ENCODE results near the gene DOCK2.
A peak's percentile ranks its signal among the peaks of the same experiment; 100 is the strongest.
"Not testable (repeated sequence)": the region's sequence is repeated elsewhere in the genome, so short reads cannot be mapped to it uniquely, and the experiment has no call there.

The DOCK2 gene

DNA sequence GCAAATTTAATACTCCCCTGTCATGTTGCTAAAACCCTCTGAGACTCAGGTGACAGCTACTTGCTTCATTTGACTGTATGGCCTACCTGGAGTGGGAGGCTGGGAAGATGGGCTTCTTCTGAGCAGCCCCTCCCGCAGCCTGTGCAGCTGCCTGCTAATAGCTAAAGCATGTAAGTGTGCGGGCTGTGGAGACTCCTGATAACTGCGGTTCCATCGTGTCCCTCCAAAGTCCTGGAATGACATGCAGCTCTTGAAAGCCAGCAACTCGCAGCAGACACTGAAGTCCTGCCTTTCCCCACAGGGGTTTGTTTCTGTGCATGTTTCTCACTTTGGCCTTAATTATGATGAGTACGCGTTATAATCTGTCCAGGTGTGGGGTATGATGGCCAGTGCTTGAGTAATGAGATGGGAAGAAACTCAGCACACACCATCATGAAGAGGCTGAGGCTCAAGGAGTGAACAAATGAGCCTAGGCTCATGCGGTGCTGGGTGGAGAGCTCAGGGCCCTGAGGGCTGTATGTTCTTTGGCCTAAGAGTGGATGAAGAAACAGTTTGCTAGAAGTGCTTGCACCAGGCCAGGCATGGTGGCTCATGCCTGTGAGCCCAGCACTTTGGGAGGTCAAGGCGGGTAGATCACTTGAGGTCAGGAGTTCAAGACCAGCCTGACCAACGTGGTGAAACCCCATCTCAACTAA lies 119.1 kb downstream of the DOCK2 start:
- DNase-seq (ENCODE audit: low spot score): no peak

DNA sequence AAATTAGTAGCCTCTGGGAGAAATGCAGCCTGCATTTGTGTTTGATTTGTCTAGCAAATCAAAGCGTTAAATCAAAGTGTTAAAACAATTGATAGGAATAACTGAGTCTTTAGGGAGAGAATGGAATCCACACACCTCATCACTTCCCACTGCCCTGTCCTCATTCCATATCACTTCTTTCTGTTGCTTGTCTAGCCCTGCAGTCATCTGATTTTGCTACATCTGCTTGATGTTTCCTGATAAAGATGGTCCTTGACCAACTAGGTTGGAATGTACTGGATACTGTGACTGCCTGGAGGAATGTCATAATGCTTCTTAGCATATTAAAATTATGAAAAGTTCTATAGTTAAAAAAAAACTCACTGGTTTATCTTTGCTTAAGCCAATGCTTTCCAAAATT lies 119.9 kb downstream of the DOCK2 start:
- no peak for DNase-seq (ENCODE audit: low spot score)

DNA sequence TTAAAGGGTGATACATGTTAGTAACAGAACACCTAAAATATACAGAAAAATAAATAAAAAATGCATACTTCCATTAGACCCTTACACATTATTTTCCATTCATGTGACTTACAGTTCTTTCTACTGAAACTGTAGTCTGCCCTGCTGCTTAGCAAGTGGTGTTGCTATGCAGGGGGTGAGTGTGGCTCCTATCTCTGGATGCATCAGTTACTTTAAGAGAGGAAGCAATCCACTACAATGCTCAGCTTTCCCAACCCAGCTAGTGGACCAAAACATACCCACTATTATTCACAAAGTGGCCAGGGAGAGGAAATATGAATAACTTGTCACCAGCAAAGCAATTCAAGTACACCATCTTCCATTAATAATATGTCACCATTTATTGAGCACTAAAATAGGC lies 121.8 kb downstream of the DOCK2 start:
- no peak for DNase-seq (ENCODE audit: low spot score)

DNA sequence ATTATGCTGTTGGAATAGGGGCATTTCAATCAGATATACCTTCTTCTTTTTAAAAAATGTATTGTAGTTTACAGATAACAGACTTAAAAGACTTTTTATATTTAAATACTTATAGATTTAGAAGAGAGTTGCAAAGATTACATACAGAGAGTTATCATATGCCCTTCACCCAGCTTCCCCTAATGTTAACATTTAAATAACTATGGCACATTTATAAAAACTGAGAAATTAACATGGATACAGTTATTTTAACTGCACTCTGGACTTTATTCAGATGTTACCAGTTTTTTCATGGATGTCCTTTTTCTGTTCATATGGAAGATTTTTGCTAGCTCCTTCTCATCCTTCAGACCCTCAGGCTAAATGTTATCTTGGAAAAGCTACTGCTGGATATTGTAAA lies 123.2 kb downstream of the DOCK2 start:
- DNase-seq (ENCODE audit: low spot score): no peak

DNA sequence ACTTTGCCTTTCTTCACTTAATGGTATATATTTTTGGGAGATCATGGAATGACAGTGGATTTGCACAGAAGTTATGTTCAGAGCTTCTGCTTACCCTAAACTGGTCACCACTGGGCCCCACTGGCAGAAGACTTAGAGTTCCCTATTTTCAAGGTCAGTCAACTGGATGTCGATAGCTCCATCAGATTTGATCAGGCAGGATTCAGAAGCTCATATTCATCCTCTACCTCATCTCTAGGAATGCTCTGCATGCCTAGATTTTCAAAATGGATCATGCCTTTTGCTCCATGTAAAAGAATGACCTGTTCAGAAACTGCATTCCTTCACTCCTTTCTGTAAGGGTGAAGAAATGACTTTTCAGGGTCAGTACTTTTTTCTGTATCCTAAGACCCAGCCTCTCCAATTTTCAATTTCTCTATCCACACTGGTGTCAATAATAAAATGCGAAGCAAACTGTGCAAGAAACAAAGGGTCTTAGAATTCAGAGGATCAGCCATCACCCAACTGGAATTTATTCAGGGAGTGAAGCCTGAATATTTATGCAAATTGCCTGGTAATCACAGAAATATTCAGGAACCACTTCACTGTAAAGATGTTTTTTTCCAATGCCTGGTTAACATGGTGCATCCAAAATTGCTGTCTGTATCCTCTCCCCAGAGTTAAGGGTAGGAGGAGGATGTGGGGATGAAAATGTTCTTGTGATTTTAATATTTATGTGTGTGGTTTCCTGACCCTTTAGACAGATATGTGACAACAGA lies 125.4 kb downstream of the DOCK2 start:
- DNase-seq (ENCODE audit: low spot score): no peak

DNA sequence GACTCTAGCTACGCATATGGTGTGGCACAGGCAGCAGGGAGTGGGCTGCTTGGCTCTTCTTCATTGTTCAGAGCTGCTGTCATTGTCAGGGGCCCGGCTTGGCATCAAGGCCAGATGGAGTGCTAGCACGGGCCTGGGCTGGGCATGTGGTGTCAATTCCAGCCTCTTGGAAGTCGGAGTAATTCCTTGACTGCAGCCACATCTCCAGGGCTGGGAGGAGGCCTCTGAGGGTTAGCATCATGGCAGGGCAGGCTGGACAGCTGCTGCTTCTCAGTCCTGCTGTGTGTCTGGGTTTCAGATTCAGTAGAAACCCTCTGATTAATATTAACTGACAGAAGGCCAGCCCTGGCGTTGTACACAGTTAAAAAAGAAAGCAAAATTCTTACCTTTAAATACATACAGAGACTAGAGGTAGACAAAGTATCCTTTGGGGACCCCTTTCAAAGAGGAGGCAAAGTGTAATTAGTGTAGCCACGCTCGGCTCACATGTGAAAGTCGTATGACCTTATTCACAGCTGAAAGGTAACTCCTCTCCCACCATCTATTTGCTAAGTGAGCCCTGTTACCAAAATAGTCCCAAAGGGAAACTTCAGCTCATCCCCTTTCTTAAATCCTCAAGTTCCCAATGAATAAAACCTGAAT lies 126.4 kb downstream of the DOCK2 start:
- DNase-seq (ENCODE audit: low spot score): peak; percentile 19

DNA sequence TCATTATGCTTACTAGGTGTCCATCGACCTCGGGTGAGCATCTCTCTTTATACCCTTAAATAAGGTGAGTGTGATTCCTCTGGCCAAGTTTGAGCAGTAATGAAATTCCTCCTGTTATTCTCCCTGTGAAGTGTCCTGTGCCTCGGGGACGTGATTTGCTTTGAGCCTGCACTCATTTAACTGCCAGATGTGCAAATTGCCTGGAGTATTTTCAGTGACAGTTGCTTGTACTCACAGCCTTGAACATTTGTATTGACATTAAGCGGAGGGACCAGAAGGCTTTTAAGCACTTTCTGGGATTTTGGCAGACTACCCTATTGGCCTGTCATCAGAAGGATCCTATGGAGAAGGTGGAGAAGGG lies 126.9 kb downstream of the DOCK2 start:
- DNase-seq (ENCODE audit: low spot score): no peak

DNA sequence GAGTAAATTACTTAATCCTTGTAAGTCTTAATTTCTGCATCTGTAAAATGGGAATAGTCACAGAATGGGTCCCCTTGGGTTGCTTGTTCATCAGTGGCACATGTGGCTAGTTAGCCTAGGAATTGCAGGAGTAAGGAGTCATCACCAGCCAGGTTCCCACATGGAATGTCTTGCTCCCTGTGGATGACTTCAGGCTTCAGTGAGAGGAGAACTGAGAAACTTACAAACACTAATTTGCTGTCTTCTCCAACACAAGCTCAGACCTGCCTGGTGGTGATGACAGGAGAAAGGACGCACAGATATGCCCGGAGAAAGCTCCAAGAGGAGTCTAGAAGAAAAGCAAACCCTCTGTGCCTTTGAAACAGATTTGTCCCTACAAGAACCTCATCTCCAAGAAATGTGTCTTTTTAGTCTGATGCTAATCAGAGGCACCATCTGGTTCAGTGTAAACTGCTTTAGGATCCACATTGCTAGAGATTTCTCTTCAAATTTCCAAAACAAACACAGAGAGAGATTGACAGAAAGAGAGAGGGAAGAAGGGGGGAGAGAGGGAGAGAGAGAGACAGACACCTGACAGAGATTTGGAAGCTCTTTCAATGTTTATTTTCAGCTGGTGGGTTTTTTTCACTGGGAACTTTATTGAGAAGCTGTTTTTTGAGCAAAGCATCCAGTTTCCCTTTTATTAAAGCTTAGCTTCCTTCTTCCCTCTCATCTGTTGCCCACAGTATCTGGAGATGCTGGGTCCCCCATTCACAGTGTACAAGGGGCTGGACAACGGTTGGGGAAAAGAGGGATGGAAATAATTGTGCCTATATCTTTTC lies 128.3 kb downstream of the DOCK2 start:
- DNase-seq (ENCODE audit: low spot score): no peak

DNA sequence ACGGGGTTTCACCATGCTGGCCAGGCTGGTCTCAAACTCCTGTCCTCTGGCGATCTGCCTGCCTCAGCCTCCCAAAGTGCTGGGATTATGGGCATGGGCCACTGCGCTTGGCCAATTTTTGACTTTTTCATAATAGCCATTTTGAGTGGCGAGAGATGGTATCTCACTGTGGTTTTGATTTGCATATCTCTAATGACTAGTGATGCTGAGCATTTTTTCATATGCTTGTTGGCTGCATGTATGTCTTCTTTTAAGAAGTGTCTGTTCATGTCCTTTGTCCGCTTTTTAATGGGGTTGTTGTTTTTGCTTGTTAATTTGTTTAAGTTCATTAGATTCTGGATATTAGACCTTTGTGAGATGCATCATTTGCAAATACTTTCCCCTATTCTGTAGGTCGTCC lies 129.9 kb downstream of the DOCK2 start:
- DNase-seq (ENCODE audit: low spot score): not testable (repeated sequence)

DNA sequence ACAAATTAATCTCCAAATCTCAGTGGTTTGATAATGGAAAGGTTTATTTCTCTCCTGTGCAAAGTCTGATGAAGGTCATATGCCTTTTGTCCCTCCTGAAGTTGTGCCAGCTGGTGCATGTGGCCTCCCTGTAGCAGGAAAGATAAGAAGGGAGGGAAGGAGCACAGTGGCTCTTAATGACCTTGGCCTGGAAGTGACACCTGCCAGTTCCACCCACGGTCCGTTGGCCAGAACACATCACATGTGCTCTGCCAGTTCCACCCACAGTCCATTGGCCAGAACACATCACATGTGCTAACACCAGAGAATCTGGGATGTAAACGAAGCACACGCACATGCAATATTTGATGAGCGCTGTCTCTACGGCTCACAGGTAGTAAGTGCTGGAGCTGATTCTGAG lies 130.9 kb downstream of the DOCK2 start:
- peak; percentile 56 for DNase-seq (ENCODE audit: low spot score)

DNA sequence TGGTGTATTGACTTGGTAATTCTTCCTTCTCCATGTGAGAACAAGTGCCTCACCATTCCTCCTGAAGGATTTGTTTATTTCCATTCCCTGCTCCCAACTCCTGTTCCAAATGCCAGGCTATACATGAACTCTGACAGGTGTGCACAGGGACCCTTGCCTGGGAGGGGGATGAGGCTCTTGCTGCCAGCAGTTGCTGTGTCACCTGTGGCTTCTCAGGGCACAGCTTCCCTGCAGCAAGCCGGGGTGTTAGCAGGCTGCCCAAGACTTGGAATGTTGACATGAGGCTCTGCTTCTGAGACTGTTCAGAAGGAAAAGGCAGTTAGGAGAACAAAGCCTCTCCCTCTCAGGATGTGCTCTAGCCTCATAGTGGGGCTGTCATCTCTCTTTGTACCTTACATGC lies 131.3 kb downstream of the DOCK2 start:
- no peak for DNase-seq (ENCODE audit: low spot score)

DNA sequence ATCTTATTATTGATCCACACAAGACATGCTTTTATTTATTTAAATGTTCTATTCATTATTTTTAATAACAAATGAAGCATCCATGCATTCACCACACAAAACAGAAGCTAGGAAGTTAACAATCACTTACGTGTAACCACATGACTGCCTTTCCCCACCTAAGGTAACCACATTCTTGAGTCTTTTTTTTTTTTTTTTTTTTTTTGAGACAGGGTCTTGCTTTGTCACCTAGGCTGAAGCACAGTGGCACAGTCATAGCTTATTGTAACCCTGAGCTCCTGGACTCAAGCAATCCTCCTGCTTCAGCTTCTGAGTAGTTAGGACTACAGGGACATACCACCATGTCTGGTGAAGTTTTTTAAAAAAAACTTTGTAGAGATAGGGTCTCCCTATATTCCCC lies 133.0 kb downstream of the DOCK2 start:
- DNase-seq (ENCODE audit: low spot score): no peak

DNA sequence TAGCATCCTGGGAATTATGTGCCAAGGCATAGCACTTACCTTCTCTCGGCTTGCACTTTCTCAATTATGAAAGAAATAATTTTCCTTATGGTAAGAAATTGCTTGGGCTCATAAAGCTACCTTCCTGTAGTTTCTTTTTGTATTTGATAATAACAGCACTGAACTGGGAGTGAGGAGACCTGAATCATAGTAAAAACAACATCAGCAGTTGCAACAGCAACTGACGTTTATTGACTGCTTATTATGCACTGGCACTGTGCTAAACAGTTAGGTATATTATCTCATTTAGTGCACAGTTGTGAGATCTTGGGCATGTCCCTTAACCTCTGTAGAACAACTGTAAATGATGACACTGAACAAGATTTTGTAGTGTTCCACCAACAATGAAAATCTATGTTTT lies 135.2 kb downstream of the DOCK2 start:
- no peak for DNase-seq (ENCODE audit: low spot score)

DNA sequence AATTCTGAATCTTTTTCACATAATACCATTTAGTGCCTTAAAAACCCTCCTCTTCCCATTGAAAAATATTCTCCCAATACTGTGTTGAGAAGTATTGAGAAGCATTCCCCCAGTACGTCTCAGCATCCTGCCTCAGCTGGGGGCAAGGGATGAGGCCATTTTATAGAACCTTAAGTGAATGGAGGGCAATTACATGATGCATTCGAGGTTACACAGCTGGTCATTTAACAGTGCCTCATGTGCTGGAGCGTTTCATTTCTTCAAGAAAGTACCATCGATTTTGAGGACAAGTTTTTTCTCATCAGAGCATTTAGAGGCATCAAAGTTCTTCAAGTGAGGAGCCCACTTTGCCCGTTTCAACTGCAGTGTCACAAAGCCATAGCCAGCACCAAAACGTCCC lies 135.6 kb downstream of the DOCK2 start:
- no peak for DNase-seq (ENCODE audit: low spot score)

DNA sequence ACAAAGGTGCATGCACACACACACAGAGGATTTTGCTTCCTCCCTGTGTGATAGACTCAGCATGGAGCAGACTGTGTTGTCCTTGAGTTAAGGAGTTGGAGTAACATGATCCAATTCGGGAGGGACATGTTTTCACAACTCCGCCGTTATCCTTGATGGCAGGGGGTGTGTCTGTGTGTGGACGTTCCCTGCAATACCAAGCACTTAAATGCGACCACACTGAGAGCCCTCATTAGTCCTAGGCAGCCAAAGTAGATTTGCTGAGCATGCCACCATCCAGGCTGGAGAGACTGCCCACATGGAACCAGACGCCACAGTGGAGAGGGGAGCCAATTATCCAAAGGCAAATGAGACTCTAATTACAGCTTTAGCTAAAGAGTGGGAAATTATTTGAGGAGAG lies 140.1 kb downstream of the DOCK2 start:
- no peak for DNase-seq (ENCODE audit: low spot score)

DNA sequence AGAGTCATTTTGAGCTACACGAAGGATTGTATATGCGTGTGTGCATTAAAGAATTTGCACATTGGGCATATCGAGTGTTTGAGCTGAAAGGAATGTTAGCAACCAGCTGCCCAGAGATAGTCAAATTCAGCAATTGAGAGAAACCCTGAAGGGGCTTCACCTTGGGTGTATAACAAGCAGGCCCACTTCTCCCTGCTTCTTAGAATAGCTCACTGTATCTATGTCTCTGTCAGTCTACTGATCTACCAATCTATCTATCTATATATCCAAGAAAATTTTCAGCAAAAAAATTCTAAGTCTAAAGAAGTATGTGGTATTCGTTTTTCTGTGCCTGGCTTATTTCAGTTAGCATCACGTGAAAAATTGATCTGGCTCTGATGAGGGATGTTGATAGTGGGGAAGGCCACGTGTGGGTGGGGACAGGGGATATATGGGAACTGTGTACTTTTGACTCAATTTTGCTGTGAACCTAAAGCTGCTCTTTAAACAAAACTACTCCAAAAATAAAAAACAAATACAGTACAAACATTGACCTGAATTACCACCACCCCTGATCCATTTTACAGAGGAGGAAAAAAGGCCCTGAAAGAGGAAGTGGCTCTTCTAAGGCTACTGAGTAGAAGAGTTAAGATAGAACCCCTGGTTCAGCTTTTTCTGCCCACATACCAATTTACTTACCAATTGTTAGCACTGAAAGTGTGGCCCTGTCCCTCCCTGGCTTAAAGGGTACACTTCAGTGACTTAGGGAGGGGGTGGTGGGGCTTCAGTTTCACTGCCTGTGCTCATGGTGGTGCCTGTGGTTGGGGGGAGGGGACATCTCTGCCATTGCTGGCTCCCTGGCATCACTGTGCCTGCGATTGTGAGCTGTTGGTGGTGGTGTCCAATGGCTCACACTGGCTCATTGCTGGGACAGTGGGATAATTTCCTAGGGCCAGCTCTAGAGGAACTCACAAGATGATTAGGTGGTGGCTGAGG lies 141.8 kb downstream of the DOCK2 start:
- no peak for DNase-seq (ENCODE audit: low spot score)

DNA sequence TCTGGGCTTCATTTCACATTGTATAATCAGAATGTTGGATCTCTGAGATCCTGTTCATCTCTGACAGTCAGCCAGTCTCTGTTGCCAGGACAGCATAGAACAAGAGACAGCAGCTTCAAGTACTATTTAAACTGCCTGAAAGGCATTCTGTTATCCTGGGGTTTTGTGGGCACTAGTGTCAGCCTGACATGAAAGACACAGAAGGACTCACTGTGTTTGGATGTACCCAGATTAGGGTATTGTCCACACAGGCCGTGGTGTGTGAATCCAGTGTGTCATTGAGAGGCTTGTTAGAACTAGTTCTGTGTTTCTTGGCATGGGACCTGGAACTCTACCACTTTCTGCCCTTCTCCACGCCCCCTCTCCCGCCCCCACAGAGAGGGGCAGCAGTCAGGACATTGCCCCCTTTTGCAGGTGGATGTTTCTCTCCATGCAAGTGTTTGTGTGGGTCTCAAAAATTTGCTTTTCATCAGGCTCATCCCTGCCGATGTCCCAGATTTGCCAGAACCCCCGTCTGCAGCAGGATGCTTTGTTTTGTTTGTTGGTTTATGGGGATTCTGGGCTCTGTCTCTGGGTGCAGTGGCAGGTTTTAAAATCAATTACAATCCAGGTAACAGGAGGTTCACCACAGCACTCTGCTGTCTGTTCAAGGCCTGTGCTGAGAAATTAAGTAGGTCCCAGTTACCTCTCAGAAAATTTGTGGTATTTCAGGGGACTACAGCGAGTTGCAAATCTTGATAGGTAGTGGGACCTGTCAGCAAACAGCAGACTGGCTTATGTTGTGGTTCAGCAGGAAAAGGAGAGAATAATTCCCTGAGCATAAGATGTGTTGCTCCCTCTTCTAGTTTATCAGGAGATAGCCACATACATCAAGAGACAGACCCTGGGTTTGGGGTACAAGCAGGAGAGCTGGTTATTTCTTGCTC lies 144.6 kb downstream of the DOCK2 start:
- DNase-seq (ENCODE audit: low spot score): no peak

DNA sequence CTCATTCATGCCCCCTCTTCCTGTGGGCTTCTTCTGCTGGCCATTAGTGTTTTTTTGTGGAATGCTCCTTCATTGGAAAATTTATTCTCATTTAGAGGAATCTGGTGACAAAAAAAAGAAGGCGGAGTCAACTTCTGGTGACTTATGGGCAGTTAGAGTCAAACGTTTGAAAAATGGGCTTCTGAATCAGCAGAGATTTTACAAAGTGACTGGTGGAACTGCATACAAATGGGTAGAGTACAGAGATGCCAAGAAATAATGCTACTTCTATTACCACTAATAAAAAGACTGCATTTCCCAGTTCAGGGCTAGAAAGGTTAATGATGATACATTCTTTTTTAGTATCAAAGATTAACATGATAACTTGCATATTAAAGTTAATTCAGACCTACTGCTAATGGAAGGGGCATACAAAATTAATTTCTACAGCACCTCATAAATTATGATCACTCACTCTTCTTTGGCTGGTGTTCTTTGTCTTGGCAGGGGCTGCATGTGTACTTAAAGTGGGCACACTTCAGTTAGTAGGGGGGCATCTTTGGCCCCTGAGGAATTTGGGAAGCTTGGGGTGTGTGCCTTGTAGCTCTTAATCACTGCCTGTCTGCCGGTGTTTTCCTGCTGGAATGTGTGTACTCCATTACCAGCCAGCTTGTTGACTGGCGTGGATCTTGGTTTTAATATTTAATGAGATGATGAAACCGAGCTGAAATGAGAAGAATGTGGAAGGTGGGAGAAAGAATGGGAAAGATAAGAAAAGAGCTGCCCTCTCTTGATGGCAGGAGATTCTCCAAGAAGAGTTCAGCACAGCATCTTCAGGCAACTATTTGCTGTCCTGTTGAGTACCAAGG lies 148.9 kb downstream of the DOCK2 start:
- no peak for DNase-seq (ENCODE audit: low spot score)

DNA sequence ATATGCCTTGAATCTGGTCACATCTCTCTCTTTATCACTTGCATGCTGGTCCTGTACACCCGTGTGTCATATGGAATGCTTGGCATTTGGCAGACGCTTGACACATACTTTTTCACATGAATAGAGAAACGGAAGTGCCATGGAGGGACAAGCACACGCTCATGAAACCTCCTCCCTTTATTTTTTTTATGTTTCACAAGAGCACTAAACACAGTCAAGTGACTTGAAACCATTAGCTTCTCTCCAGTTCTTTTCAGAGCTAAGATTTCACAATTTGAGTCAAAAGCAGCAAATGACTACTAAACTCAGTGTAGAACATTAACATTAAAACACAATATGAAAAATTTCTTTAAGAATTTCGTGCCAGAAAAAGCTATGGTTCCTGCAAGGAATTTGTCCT lies 151.1 kb downstream of the DOCK2 start:
- no peak for DNase-seq (ENCODE audit: low spot score)
